Stimulated activated naive B cell treated with anti-CD40 and anti-IgM and Interleukin-4, amounts not matched to agents 10 μg/mL and 1 μg/mL and 100 μg/mL, for 72 hours (primary cell): ENCODE results near the gene CCDC80.
"Not testable (repeated sequence)": the region's sequence is repeated elsewhere in the genome, so short reads cannot be mapped to it uniquely, and the experiment has no call there.

Source experiments
- ATAC-seq, 2 donors: fragments of 150-1000 bp; cut with Tn5 transposase; replicated peaks; 2 replicates each; pipeline ENCODE4 v1.10.0; 2021; ENCODE audit warnings: moderate library complexity in 1 of 2
- DNase-seq: peaks from one replicate; pipeline ENCODE4 v3.0.0; 2021
- H3K27ac Mint-ChIP-seq: one replicate; pipeline ENCODE4 v1.8.0; 2022; ENCODE audit warnings: mild to moderate bottlenecking, mixed read lengths
- H3K27me3 Mint-ChIP-seq, 2 donors: one replicate each; pipeline ENCODE4 v1.8.0; 2022; ENCODE audit warnings: mixed read lengths in 2 of 2
- H3K36me3 Mint-ChIP-seq, 2 donors: one replicate each; pipeline ENCODE4 v1.8.0; 2022; ENCODE audit warnings: mixed read lengths in 2 of 2, mild to moderate bottlenecking in 1 of 2
- H3K4me1 Mint-ChIP-seq, 2 donors: one replicate each; pipeline ENCODE4 v1.8.0; 2022; ENCODE audit warnings: mixed read lengths in 2 of 2, mild to moderate bottlenecking in 1 of 2
- H3K4me3 Mint-ChIP-seq, 2 donors: one replicate each; pipeline ENCODE4 v1.8.0; 2022; ENCODE audit warnings: mild to moderate bottlenecking in 2 of 2, mixed read lengths in 2 of 2, moderate library complexity in 1 of 2
- H3K9me3 Mint-ChIP-seq, 2 donors: one replicate each; pipeline ENCODE4 v1.8.0; 2022; ENCODE audit warnings: mixed read lengths in 2 of 2, mild to moderate bottlenecking in 1 of 2

CCDC80 gene

DNA sequence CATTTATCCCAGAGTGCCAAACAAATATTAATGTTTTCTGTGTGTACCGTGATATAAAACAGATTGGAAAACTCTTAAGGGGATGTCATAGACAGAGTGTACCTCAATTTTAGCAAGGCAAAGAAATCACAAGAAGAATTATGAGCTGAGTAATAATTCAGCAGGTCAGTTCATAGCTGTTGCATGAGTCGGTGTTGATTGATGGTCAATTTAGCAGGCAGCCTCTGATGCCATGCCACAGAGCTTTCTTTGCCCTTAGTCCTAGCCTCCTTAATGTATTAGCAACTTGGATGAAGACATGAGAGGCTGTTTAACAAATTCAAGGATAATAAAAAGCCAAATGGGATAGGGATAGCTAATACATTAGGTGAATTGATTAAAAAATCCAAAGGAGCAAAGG is 72.3 kb downstream of the CCDC80 start:
- ATAC-seq = no peak
- no peak overlapping the region for H3K4me3 Mint-ChIP-seq

DNA sequence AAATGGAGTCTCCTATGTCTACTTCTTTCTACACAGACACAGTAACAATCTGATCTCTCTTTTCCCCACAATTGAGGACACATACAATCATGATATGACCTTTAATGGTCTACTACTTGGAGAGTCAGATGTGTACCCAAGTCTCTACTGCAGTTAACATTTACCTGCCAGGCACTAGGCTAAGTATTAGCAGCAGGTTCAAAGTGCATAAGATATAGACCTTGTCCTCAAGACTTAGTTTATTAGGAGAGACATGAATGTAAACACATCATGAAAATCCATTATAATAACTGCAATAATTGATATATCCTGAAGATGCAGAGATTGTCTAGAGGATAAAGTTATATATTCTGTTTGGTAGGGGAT is 76.0 kb downstream of the CCDC80 start:
- no peaks in the 10 kb centered on the region for H3K27me3 Mint-ChIP-seq
- H3K9me3 Mint-ChIP-seq = no peaks in the 10 kb centered on the region
- ATAC-seq (no peak), DNase-seq (no peak)
- H3K4me3 Mint-ChIP-seq = no peak overlapping the region
- H3K4me1 Mint-ChIP-seq = peaks cover 15 to 34% of the 10 kb centered on the region in 2 donors
- peaks cover 31 to 34% of the 10 kb centered on the region in 2 donors for H3K36me3 Mint-ChIP-seq
- H3K27ac Mint-ChIP-seq = no peak overlapping the region

More for the DNA sequence above, 72.3 kb downstream of the CCDC80 start:
- peaks cover 17 to 37% of the 10 kb centered on the region in 2 donors for H3K4me1 Mint-ChIP-seq
- peaks cover 0 to 2% of the 10 kb centered on the region in 2 donors for H3K9me3 Mint-ChIP-seq
- no peak for DNase-seq
- no peaks in the 10 kb centered on the region for H3K27me3 Mint-ChIP-seq
- H3K27ac Mint-ChIP-seq = no peak overlapping the region
- peaks cover 45 to 57% of the 10 kb centered on the region in 2 donors for H3K36me3 Mint-ChIP-seq

DNA sequence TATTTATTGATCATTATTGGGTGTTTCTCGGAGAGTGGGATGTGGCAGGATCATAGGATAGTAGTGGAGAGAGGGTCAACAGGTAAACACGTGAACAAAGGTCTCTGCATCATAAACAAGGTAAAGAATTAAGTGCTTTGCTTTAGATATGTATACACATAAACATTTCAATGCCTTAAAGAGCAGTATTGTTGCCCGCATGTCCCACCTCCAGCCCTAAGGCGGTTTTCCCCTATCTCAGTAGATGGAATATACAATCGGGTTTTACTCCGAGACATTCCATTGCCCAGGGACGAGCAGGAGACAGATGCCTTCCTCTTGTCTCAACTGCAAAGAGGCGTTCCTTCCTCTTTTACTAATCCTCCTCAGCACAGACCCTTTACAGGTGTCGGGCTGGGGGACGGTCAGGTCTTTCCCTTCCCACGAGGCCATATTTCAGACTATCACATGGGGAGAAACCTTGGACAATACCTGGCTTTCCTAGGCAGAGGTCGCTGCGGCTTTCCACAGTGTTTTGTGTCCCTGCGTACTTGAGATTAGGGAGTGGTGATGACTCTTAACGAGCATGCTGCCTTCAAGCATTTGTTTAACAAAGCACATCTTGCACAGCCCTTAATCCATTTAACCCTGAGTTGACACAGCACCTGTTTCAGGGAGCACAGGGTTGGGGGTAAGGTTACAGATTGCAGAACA is 76.5 kb downstream of the CCDC80 start:
- not testable (repeated sequence) for H3K27ac Mint-ChIP-seq, DNase-seq, H3K9me3 Mint-ChIP-seq, H3K27me3 Mint-ChIP-seq, H3K4me3 Mint-ChIP-seq, ATAC-seq
- Mint-ChIP-seq H3K4me1 (peaks cover 19 to 40% of the 10 kb centered on the region in 2 donors), H3K36me3 (peaks cover 31 to 37% of the 10 kb centered on the region in 2 donors)

DNA sequence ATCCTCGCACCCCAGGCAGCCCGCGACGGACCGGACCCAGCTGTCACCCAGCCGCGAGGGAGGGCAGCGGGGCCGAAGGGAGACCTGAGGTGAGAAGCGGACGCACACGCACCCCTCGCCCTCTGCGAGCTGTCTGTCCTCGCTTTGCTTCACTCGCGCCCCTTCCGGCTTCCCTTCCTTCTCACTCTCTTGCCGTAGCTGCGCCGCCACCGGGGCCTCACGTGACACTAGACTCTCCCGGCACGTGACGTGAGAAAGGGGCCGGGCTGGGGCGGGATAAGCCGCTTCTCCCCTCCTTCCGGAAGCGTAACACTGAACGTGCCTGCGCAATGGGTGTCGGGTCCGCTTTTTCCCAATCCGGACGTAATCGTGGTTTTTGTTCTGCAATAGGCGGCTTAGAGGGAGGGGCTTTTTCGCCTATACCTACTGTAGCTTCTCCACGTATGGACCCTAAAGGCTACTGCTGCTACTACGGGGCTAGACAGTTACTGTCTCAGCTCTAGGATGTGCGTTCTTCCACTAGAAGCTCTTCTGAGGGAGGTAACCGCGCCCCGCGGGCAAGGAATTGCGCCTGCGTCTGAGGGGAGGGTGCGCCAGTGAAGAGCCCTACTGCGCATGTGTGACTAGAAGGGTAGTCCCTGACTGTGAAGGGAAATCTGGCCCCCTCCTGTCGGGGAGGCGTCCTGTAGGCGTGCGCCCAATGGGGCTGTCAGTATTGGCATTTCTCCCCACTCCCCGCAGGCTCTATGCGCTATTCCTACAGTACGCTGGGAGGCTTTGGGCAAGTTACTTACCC is 79.0 kb downstream of the CCDC80 start, which contains the start of the genes ATG3 and SLC35A5:
Gene ATG3, minus strand, starts transcription at position 229 of the 796 bp plus-strand sequence. CDS start 434 bp downstream, outside the sequence.
Gene SLC35A5, plus strand, starts transcription at position 312 of the 796 bp plus-strand sequence. CDS start 1,359 bp downstream, outside the sequence.
- Mint-ChIP-seq H3K4me1 (peaks cover 20 to 32% of the 10 kb centered on the region in 2 donors), H3K27me3 (no peaks in the 10 kb centered on the region), H3K9me3 (no peaks in the 10 kb centered on the region), H3K36me3 (peaks cover 21 to 35% of the 10 kb centered on the region in 2 donors), H3K27ac (peak within 1 kb of the TSS; percentile 97), H3K4me3 (peak within 1 kb of the TSS; percentile 90 to 96)
- peak; percentile 98 for DNase-seq
- peak; percentile 82 to 89 for ATAC-seq

DNA sequence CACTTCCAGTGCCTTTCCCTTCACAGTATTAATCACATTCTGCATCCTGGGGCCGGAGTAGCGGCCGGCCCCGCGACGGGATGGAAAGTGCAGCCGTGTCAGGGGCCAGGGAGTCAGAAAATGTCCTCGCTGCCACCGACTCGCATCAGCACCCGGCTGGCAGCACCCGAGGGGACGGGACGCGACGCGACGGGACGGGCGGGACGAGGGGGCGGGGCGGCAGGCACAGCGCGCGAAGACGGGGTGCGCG is 79.5 kb downstream of the CCDC80 start:
- Mint-ChIP-seq H3K9me3 (no peaks in the 10 kb centered on the region), H3K4me3 (peak overlapping the region; percentile 90 to 96), H3K27me3 (no peaks in the 10 kb centered on the region), H3K36me3 (peaks cover 20 to 33% of the 10 kb centered on the region in 2 donors), H3K4me1 (peaks cover 18 to 32% of the 10 kb centered on the region in 2 donors), H3K27ac (peak overlapping the region; percentile 97)
- ATAC-seq (peak; percentile 59 to 63), DNase-seq (no peak)

DNA sequence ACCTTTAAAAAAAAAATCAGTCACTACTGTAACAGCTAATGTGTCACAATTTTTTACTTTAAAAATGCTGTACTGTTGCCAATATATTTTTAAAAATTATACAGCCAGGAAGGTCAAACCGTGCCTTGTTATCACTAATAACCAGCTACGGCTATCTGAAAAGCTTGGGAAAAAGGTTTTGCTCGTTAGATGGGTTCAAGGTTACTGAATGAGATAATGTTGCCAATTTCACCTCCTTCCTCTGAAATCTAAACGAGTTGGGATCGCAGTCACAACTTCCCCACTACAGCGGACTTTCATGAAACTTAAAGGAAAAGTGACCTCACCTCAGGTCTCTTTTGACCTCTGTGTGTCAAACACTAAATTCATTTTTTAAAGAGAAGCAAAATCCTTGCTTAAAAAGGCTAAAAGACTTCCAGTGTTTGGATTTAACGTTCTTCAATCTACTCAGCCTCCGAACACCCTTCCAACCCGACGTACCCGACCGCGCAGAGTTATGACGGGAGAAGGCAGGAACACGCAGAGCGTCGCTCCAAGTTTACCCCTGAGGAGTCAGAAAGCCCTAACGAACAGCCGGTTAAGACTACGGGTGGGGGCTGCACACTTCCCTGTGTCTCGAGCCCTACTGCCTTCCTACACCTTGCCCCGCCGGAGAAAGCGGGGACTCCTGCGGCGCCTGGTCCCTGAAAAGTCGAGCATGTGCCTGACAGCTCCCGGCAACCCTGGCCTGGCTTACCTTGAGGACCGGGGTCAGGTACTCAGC is 80.0 kb downstream of the CCDC80 start:
- peak overlapping the region; percentile 97 for H3K27ac Mint-ChIP-seq
- peaks cover 19 to 34% of the 10 kb centered on the region in 2 donors for H3K4me1 Mint-ChIP-seq
- no peaks in the 10 kb centered on the region for H3K27me3 Mint-ChIP-seq
- H3K4me3 Mint-ChIP-seq = peak overlapping the region; percentile 90 to 96
- ATAC-seq (peak; percentile 47 to 54), DNase-seq (peak; percentile 66)
- H3K36me3 Mint-ChIP-seq = peaks cover 19 to 30% of the 10 kb centered on the region in 2 donors
- no peaks in the 10 kb centered on the region for H3K9me3 Mint-ChIP-seq

DNA sequence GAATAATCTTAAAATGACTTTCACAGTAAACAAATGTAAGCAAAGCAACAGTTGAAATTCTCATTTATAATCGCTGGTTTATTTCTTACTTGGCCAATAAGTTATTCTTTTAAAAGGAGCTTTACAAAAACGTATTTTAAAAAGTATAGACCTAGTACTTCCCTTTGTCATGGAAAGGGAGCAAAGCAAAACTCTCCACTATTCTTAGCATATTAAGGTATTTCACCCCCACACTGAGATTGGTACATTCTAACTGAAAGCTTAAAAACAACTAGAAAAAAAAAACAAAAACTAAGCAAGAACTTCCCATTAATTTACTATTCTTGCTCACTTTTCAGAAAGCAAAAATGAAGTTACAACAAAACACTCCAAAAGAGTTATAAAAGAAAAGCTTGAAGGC is 80.6 kb downstream of the CCDC80 start:
- no peak overlapping the region for H3K27ac Mint-ChIP-seq
- H3K27me3 Mint-ChIP-seq = no peaks in the 10 kb centered on the region
- peak overlapping the region; percentile 90 to 96 for H3K4me3 Mint-ChIP-seq
- ATAC-seq (no peak), DNase-seq (no peak)
- peaks cover 18 to 30% of the 10 kb centered on the region in 2 donors for H3K36me3 Mint-ChIP-seq
- no peaks in the 10 kb centered on the region for H3K9me3 Mint-ChIP-seq
- peaks cover 24 to 35% of the 10 kb centered on the region in 2 donors for H3K4me1 Mint-ChIP-seq

DNA sequence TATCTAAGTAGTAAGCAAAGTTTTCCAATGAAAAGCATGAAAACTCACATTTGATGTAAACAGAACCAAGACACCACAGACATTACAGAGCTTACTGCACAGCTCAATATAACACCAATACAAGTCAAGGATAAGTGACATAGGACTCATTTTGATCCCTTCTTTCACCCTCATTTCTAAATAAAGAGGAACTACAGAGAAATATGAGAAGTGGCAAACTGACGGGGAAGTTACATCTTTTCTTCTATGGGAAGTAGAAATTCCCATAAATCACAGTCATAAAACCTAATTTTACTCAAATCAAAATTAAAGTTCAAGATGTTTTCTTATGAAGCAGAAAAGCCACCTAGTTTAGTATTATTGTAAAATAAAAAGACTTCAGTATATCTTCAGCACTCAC is 83.0 kb downstream of the CCDC80 start:
- no peaks in the 10 kb centered on the region for H3K27me3 Mint-ChIP-seq
- no peaks in the 10 kb centered on the region for H3K9me3 Mint-ChIP-seq
- peaks cover 13 to 22% of the 10 kb centered on the region in 2 donors for H3K36me3 Mint-ChIP-seq
- ATAC-seq (no peak), DNase-seq (no peak)
- H3K4me3 Mint-ChIP-seq = peak overlapping the region in 1 of 2 donors; percentile 30
- peaks cover 26 to 39% of the 10 kb centered on the region in 2 donors for H3K4me1 Mint-ChIP-seq
- no peak overlapping the region for H3K27ac Mint-ChIP-seq

DNA sequence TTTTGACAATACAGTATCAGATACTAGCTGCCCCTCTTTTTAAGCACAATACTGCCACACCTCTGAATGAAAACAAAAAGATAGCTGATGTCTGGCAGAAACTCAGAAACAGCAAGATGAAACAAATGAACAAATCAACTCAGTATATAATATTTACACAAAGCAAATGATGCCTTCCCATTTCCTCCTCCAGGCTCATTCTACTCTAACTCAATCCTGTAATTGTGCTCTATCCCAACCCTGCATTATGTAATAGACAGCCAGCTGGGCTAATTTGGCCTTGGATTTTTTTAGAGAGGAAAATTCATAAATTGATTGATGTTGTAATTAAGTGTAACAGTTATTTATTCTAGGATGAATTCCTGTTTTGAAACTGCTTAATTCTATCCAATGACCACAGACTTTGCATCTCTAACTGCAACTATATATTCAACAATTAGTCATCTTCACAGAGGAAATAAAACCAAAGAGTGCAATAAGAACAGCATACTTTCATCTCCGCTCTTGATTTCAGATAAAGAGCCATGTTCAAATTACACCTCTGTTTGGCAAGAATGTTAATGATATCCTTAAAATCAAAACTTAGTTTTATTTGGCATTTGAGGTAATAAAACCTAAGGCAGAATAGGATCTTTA is 85.3 kb downstream of the CCDC80 start:
- no peak for DNase-seq
- Mint-ChIP-seq H3K27me3 (no peaks in the 10 kb centered on the region), H3K4me3 (no peak overlapping the region), H3K27ac (peak overlapping the region; percentile 37), H3K9me3 (no peaks in the 10 kb centered on the region), H3K4me1 (peaks cover 26 to 43% of the 10 kb centered on the region in 2 donors), H3K36me3 (peaks cover 17 to 32% of the 10 kb centered on the region in 2 donors)
- no peak for ATAC-seq

DNA sequence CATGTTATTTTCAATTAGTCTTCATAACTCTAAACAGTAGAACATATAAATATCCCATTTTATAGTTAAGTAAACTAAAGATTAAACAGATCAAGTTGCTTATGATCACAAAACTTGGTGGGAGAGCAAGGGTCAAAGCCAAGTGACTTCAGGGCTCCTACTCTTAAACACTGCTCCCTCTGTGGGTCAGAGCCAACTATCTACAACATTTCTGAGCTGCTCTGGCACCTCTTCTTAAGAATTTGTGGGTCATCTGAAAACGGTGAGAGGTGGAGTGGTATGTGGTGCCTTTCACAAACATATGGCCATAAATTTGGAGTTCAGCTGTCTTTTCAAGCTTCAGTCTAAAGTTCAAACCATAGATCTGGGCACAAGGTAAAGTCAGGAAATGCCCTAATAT is 90.1 kb downstream of the CCDC80 start:
- ATAC-seq (peak; percentile 36 to 64), DNase-seq (no peak)
- Mint-ChIP-seq H3K4me3 (no peak overlapping the region), H3K27me3 (no peaks in the 10 kb centered on the region), H3K27ac (no peak overlapping the region), H3K4me1 (peaks cover 13 to 20% of the 10 kb centered on the region in 2 donors), H3K9me3 (no peaks in the 10 kb centered on the region), H3K36me3 (peaks cover 20 to 33% of the 10 kb centered on the region in 2 donors)
